OCI-LY3 (cell line): ENCODE measurements around the gene PIK3R3.

Source experiments
- CTCF ChIP-seq: fragments of 200-600, 300-600 bp; sonication (generic); IDR thresholded peaks from 2 replicates; pipeline ENCODE4 v1.5.1; 2014; ENCODE audit warnings: antibody characterized with exemption, low read length, low read depth
- EZH2phosphoT487 ChIP-seq: fragments of 200-600 bp; shearing (Covaris generic); IDR thresholded peaks from 2 replicates; pipeline ENCODE4 v1.6.1; 2018; ENCODE audit warnings: antibody characterized with exemption, mixed run types, low read depth

GRCh38 chr1:46102769-46103476 is 29.5 kb downstream of the PIK3R3 start:
- TF ChIP-seq EZH2phosphoT487: no peak
- no peak for TF ChIP-seq CTCF
